HepG2 (cell line): ENCODE data around the gene SKIC2. TPM values are rescaled to one million over a fixed set of nuclear protein-coding genes. Genes with fewer than 3 reads are reported as not detected.

Experiments used
- ATAC-seq: fragments of 200-7000 bp; cut with Tn5 transposase; 3 replicates; pipeline ENCODE4 v1.9.1; 2020; ENCODE audit warnings: mild to moderate bottlenecking, moderate library complexity
- BruUV-seq: library from RNA; stranded (reverse); fragments of 400-500 nt; replicated peaks from 2 replicates; lab custom pipeline; 2021; lab: Mats Ljungman, UMichigan
- CTCF ChIA-PET: fragments of 300-600 bp; formaldehyde crosslinking; extraction: SDS; loops from one replicate; lab custom pipeline; 2021; ENCODE audit warnings: low total read pairs, inconsistent platforms, low intra/inter-chr PET ratio; lab: Yijun Ruan, JAX
- POLR2A ChIA-PET: fragments of 350-600 bp; sonication (Branson Sonifier 250); formaldehyde crosslinking; loops from one replicate; lab custom pipeline; 2020; ENCODE audit warnings: antibody characterized with exemption, inconsistent platforms; lab: Yijun Ruan, JAX
- DNase-seq: peaks from one replicate; pipeline ENCODE4 v3.0.0-alpha.2; 2015; ENCODE audit warnings: low spot score
- FAIRE-seq: peaks from 3 replicates; lab custom pipeline; 2011; peaks lifted over from hg19 to GRCh38; lab: Jason Lieb, UNC
- H2AFZ ChIP-seq: one replicate; pipeline ENCODE4 v1.6.1; 2011; ENCODE audit warnings: low read length, inconsistent platforms
- H3K27ac ChIP-seq: fragments of 300-600 bp; 3 replicates; pipeline ENCODE4 v1.8.0; 2011; ENCODE audit warnings: mixed run types, mild to moderate bottlenecking, mixed read lengths, low read length, inconsistent platforms; ENCODE audit not compliant: insufficient read depth; ENCODE audit errors: extremely low read length
- H3K27me3 ChIP-seq, 2 experiments: fragments of 200-600 bp in 1 of 2; 2 replicates in 1 of 2; 3 replicates in 1 of 2; pipeline versions ENCODE4 v1.6.0 to v1.8.0; 2011; ENCODE audit warnings: low read length in 2 of 2, mild to moderate bottlenecking in 2 of 2, moderate library complexity in 2 of 2, inconsistent platforms in 1 of 2; ENCODE audit not compliant: insufficient read depth in 2 of 2, control insufficient read depth in 1 of 2
- H3K36me3 ChIP-seq, 2 experiments: fragments of 200-600 bp in 1 of 2; replicated peaks in 1 of 2; 2 replicates in 1 of 2; 3 replicates in 1 of 2; pipeline versions ENCODE4 v1.5.1 to v1.8.0; 2011; ENCODE audit warnings: low read length in 2 of 2, inconsistent platforms in 1 of 2; ENCODE audit not compliant: insufficient read depth in 2 of 2, control insufficient read depth in 1 of 2
- H3K4me1 ChIP-seq: 2 replicates; pipeline ENCODE4 v1.5.1; 2012; ENCODE audit warnings: low read length, inconsistent platforms; ENCODE audit not compliant: insufficient read depth
- H3K4me2 ChIP-seq: 2 replicates; pipeline ENCODE4 v1.6.0; 2011; ENCODE audit warnings: low read depth, low read length, inconsistent platforms
- H3K4me3 ChIP-seq, 3 experiments: fragments of 200-600 bp in 1 of 3; sonication (generic), shearing (Covaris generic) in 1 of 3; replicated peaks in 1 of 3; 2 replicates each; pipeline ENCODE4 v1.5.1; 2011 to 2016; ENCODE audit warnings: low read length in 3 of 3, inconsistent platforms in 2 of 3, low read depth in 2 of 3, mild to moderate bottlenecking in 2 of 3, control low read depth in 1 of 3, mixed read lengths in 1 of 3; ENCODE audit not compliant: insufficient read depth in 1 of 3
- H3K79me2 ChIP-seq: one replicate; pipeline ENCODE4 v1.6.1; 2011; ENCODE audit warnings: low read length, inconsistent platforms; ENCODE audit not compliant: insufficient read depth
- H3K9ac ChIP-seq: 2 replicates; pipeline ENCODE4 v1.6.0; 2011; ENCODE audit warnings: mild to moderate bottlenecking, low read depth, low read length, inconsistent platforms; ENCODE audit not compliant: insufficient read depth
- H3K9me3 ChIP-seq: 2 replicates; pipeline ENCODE4 v1.5.1; 2012; ENCODE audit warnings: mild to moderate bottlenecking, low read length
- H4K20me1 ChIP-seq: 2 replicates; pipeline ENCODE4 v1.6.0; 2011; ENCODE audit warnings: inconsistent platforms, mild to moderate bottlenecking, low read length, moderate library complexity; ENCODE audit not compliant: insufficient read depth
- AGO2 ChIP-seq: fragments of 200-400 bp; formaldehyde crosslinking; optimal IDR thresholded peaks from 2 replicates; pipeline ENCODE3; 2017; ENCODE audit warnings: mild to moderate bottlenecking, low read depth, low read length, moderate library complexity
- CBX1 ChIP-seq: IDR thresholded peaks from one replicate; pipeline ENCODE4 v1.6.1; 2016; ENCODE audit warnings: antibody characterized with exemption, low read depth
- ELF1 ChIP-seq: sonication (generic); formaldehyde crosslinking; IDR thresholded peaks from 2 replicates; pipeline ENCODE4 v1.4.0; 2020; ENCODE audit warnings: missing genetic modification reagents
- ERF ChIP-seq: IDR thresholded peaks from 2 replicates; pipeline ENCODE4 v1.6.1; 2018; ENCODE audit warnings: missing biosample characterization, missing genetic modification reagents
- ESRRA ChIP-seq: sonication (generic); formaldehyde crosslinking; IDR thresholded peaks from 2 replicates; pipeline ENCODE4 v1.5.1; 2020; ENCODE audit warnings: mild to moderate bottlenecking, low read depth, missing genetic modification reagents
- ETS1 ChIP-seq: sonication (generic); formaldehyde crosslinking; IDR thresholded peaks from 2 replicates; pipeline ENCODE4 v1.4.0; 2020; ENCODE audit warnings: missing genetic modification reagents
- FOXK1 ChIP-seq: sonication (generic); formaldehyde crosslinking; IDR thresholded peaks from 2 replicates; pipeline ENCODE4 v1.4.0; 2020; ENCODE audit warnings: low read depth, missing genetic modification reagents, borderline replicate concordance
- JUNB ChIP-seq: sonication (generic); formaldehyde crosslinking; IDR thresholded peaks from 2 replicates; pipeline ENCODE4 v1.8.0; 2022; ENCODE audit warnings: missing genetic modification reagents, mild to moderate bottlenecking, borderline replicate concordance
- JUND ChIP-seq: sonication (generic); formaldehyde crosslinking; IDR thresholded peaks from 2 replicates; pipeline ENCODE4 v1.8.0; 2022; ENCODE audit warnings: mild to moderate bottlenecking, missing genetic modification reagents
- MAFF ChIP-seq: IDR thresholded peaks from 2 replicates; pipeline ENCODE4 v1.6.1; 2011; ENCODE audit warnings: low read depth, low read length, improper control_type of control experiment
- MTF2 ChIP-seq: sonication (generic); formaldehyde crosslinking; IDR thresholded peaks from 2 replicates; pipeline ENCODE4 v1.5.0; 2020; ENCODE audit warnings: missing genetic modification reagents, borderline replicate concordance
- NFKB2 ChIP-seq: sonication (generic); formaldehyde crosslinking; IDR thresholded peaks from 2 replicates; pipeline ENCODE4 v1.4.0; 2020; ENCODE audit warnings: missing genetic modification reagents, borderline replicate concordance
- NR2C2 ChIP-seq: sonication (generic); formaldehyde crosslinking; IDR thresholded peaks from 2 replicates; pipeline ENCODE4 v1.4.0; 2020; ENCODE audit warnings: missing genetic modification reagents, mild to moderate bottlenecking, moderate library complexity, borderline replicate concordance
- POLR2A ChIP-seq, 2 experiments: IDR thresholded peaks; 2 replicates each; pipeline ENCODE4 v1.6.1; 2011; ENCODE audit warnings: low read depth in 2 of 2, low read length in 2 of 2, mild to moderate bottlenecking in 1 of 2, moderate library complexity in 1 of 2; ENCODE audit not compliant: insufficient read depth in 1 of 2
- RBFOX2 ChIP-seq: fragments of 200-400 bp; formaldehyde crosslinking; IDR thresholded peaks from 2 replicates; pipeline ENCODE4 v1.6.1; 2017; ENCODE audit warnings: low read depth, mild to moderate bottlenecking, low read length
- SMC3 ChIP-seq: IDR thresholded peaks from 2 replicates; pipeline ENCODE4 v1.6.1; 2011; ENCODE audit warnings: low read length, improper control_type of control experiment
- ZNF598 ChIP-seq: sonication (generic); formaldehyde crosslinking; IDR thresholded peaks from 2 replicates; pipeline ENCODE4 v1.5.1; 2020; ENCODE audit warnings: mild to moderate bottlenecking, missing genetic modification reagents, borderline replicate concordance
- ZNF768 ChIP-seq: sonication (generic); formaldehyde crosslinking; IDR thresholded peaks from 2 replicates; pipeline ENCODE4 v1.4.0; 2020; ENCODE audit warnings: missing genetic modification reagents
- ZSCAN21 ChIP-seq: sonication (generic); formaldehyde crosslinking; IDR thresholded peaks from 2 replicates; pipeline ENCODE4 v1.8.0; 2022; ENCODE audit warnings: mild to moderate bottlenecking, missing genetic modification reagents, moderate library complexity, borderline replicate concordance
- WGBS: methylation state at CpG from one replicate; pipeline ENCODE4 v1.1.6; 2017; ENCODE audit warnings: low lambda C conversion rate; 5-methylcytosine and 5-hydroxymethylcytosine counted together
- in situ Hi-C: cut with HindIII; loops from 2 replicates; pipeline ENCODE4 v1.10.0; 2017; ENCODE audit warnings: low pct_unique_long_range_greater_than_20kb; ENCODE audit not compliant: extremely low pct_ligation_motif_present
- intact Hi-C: fragments of 100-400 bp; cut with micrococcal nuclease; formaldehyde crosslinking; loops from one replicate; pipeline ENCODE4 v1.10.0; 2022; ENCODE audit not compliant: unreplicated experiment
- polyA plus RNA-seq, 8 experiments: library from polyadenylated mRNA; depleted of rRNA in 3 of 8; stranded (reverse) in 7 of 8; unstranded in 1 of 8; fragments of >200 nt; fragmentation: Illumina TruSeq in 4 of 8; extraction: Trizol in 4 of 8; gene quantifications; 2 replicates each; pipeline versions ENCODE4 v1.2.1 to v1.2.3, GENCODE V29; 2011 to 2016; ENCODE audit warnings: low read depth in 4 of 8, missing spikeins in 1 of 8, mixed read lengths in 1 of 8; ENCODE audit not compliant: insufficient read depth in 1 of 8
- total RNA-seq, 5 experiments: library from RNA; depleted of rRNA; stranded (reverse); fragments of >200 nt; fragmentation: Illumina TruSeq; extraction: Trizol; gene quantifications; 2 replicates each; pipeline ENCODE4 v1.2.3, GENCODE V29; 2016; ENCODE audit warnings: low read depth in 1 of 5

SKIC2 gene
- total and polyA plus RNA-seq, 2 of the 13 experiments (the other 11 are each of a cell fraction or from before 2014, with no cell fraction given), result 67.1 to 68.4 TPM

GRCh38 chr6:31954511-31954910, 4.5 kb upstream of the SKIC2 start:
- H3K36me3 ChIP-seq, result peaks cover 39 to 72% of the 10 kb centered on the region in 2 experiments
- no peak overlapping the region for H2AFZ ChIP-seq
- H3K79me2 ChIP-seq, result peaks cover 26% of the 10 kb centered on the region
- no peak overlapping the region for H3K4me2 ChIP-seq
- no peak for FAIRE-seq
- H3K4me1 ChIP-seq, result peaks cover 28% of the 10 kb centered on the region
- WGBS, result 98% methylated on average over 28 of the region's 28 CpGs
- no TSS peak for BruUV-seq
- intact Hi-C loops, result loop anchor here (10.0 kb wide), 1 partner anchor 120 kb away; no protein-coding TSS in a partner anchor
- POLR2A ChIA-PET, result interaction anchor here (1.1 to 6.2 kb wide), 2 partner anchors 9 to 27 kb away, joined by 3 to 69 read pairs; partner anchors contain the start of genes C2 and CFB
- no peaks in the 10 kb centered on the region for H3K9me3 ChIP-seq
- TF ChIP-seq MTF2 (CRISPR knock-in tag), result no peak
- TF ChIP-seq POLR2A (IDR thresholded peaks at IDR 0.05; ENCODE audit: insufficient read depth in 1 of 2, low read depth in 2 of 2, low read length in 2 of 2), result 0 out of 4 replicates have a peak, but pooled peaks of 1 of the 2 experiments have one; percentile 12
- peak; percentile 87 for TF ChIP-seq AGO2
- TF ChIP-seq JUNB (CRISPR knock-in tag), result no peak
- no peak for TF ChIP-seq SMC3
- no peak for TF ChIP-seq MAFF
- TF ChIP-seq FOXK1 (CRISPR knock-in tag), result no peak
- TF ChIP-seq ERF (CRISPR knock-in tag), result no peak
- TF ChIP-seq JUND, result no peak
- TF ChIP-seq NR2C2, result no peak
- no peak for TF ChIP-seq ETS1 (CRISPR knock-in tag)
- no peak for TF ChIP-seq ZSCAN21 (CRISPR knock-in tag)
- TF ChIP-seq CBX1, result no peak
- TF ChIP-seq ZNF768 (CRISPR knock-in tag), result no peak
- TF ChIP-seq ESRRA (CRISPR knock-in tag), result no peak
- TF ChIP-seq ELF1, result no peak
- TF ChIP-seq RBFOX2, result peak; percentile 60; the same call in 1 of the 2 replicates
- no peak for TF ChIP-seq ZNF598 (CRISPR knock-in tag)
- no peak for TF ChIP-seq NFKB2 (CRISPR knock-in tag)
- TF ChIP-seq, all 625 proteins: peak for 3
- CTCF ChIA-PET, result no interaction called here
- ATAC-seq (no peak), DNase-seq (no peak)
- Histone ChIP-seq H3K9ac (no peak overlapping the region), H3K4me3 (no peak overlapping the region), H4K20me1 (no peaks in the 10 kb centered on the region), H3K27ac (no peak overlapping the region), H3K27me3 (no peaks in the 10 kb centered on the region; a peak in 1 of 5 replicates)
- in situ Hi-C loops, result no loop called here
